GM19372 (cell line): Measurements from ENCODE around the gene SERINC5.
"Not testable (repeated sequence)": the region's sequence is repeated elsewhere in the genome, so short reads cannot be mapped to it uniquely, and the experiment has no call there.

Experiments
- ATAC-seq: cut with Tn5 transposase; IDR thresholded peaks from one replicate; pipeline ENCODE4 v1.9.1; 2021; ENCODE audit warnings: mild to moderate bottlenecking, low read depth, moderate library complexity; ENCODE audit not compliant: unreplicated experiment

SERINC5 gene

DNA sequence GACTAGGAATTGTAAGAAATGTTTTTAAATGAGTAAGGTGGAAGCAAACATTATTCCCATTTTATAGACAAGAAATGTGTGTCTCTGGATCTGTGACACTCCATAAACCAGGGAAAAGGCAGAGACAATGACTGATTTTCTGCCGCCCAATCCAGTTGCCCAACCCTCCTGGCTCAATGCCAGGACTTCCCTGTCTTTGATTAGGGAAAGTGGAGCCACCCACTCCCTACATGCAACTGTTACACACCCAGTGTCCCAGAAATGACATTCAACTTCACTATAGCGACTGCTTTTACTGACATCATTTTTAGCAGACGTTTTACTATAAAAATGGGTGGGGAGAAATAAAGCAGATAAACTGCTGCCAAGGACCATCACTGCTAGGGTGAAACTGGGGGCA is 141.0 kb downstream of the SERINC5 start:
- no peak for ATAC-seq

DNA sequence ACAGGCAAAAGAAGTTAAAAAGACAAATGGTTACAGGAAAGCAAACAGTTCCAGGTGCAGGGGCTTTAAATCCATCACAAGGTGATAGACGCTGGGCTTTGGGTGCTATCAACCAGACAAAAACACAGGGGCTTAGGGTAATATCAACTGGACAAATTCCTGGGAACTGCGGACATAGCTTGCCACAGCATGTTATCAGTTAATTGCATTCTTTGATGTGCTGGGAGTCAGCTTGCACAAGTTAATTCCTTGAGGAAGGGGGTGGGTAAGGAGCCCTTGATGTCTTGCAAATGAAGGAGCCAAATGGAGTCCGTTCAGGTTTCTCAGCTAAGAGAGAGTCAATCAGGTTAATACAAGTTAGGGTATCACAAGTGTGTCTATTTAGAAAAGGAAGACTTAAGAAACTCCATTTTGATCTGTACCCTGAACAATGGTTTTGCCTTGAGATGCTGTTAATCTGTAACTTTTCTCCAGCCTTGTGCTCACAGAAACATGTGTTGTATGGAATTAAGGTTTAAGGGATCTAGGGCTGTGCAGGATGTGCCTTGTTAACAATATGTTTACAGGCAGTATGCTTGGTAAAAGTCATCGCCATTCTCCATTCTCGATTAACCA is 144.4 kb downstream of the SERINC5 start:
- not testable (repeated sequence) for ATAC-seq

DNA sequence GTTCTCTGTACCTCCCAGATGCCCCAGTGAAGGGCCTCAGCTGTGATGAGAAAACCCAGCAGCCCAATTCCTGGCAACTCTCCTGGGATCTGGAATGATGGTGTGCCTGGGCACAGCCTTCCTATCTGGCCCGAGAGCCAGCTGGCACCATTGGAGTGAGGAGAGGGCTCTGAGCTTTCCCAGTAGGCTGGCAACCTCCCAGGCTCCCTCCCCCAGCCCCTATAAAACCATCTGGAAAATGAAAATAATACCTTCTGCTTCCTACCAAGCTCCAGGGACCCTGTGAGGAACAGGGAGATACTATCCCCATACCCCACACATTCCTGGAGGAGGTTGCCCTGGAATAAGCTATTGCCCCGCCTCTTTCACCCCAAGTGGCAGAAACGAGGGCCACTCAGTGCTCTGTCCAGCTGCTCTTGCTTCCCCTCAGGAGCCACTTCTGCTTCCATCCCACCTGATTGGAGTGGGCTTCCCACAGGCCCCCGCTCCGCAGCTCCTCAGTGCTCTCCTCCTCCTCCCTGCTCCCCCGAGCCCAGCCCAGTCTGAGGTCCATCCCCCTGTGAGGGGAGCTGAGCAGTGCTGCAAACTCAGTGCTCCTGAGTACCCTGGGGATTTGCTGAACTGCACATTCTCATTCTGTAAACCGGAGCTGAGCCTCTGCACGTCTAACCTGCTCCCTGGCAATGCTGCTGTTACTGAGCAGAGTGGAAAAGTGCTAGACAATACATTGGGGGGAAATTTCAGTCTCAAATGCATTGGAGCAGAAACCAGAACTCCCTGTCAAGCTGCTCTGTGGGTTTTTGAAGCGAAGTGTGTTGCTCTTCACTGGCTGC is 146.0 kb downstream of the SERINC5 start:
- no peak for ATAC-seq

DNA sequence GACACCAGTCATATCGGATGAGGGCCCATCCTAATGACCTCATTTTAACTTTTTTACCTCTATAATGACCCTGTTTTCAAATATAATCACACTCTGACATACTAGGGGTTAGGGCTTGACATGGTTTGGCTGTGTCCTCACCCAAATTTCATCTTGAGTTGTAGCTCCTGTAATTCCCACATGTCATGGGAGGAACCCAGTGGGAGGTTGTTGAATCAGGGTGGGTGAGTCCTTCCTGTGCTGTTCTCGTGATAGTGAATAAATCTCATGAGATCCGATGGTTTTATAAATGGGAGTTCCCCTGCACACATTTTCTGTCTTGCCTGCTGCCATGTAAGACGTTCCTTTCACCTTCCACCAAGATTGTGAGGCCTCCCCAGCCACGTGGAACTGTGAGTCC is 148.9 kb downstream of the SERINC5 start:
- no peak for ATAC-seq

DNA sequence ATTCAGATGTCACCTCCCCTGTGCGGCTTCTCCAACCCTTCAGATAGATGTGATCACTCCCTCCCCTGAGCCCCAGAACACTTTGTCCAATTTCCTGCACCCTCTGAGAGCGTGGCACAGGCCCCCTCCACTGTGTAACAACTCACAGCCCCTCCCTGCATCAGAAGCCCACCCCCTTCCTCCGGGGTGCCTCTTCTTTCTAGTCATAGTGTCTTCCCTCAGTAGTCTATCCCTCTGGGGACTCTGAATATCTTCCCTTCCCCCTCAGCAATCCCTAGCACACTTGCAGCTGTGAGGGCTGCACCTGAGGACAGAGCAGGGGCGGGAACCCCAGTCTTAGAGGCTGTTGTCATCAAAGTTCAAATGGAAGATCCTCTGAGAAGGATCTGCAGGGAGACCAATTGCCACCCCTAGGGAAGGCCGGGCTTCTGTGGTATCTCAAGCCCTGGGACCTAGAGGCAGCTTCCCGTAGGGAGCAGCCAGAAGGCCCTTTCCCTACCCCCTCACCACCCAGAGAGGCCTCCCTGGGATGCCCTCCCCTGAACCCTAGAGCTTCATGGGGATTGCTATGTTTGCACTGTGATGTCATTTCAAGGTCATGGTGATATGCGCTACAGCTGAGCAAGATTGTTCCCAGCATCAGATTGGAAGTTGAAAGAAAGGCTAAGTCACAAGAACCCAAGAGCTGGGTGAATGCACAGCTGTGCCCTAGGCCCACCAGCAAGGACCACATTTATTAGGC is 150.0 kb downstream of the SERINC5 start:
- no peak for ATAC-seq

DNA sequence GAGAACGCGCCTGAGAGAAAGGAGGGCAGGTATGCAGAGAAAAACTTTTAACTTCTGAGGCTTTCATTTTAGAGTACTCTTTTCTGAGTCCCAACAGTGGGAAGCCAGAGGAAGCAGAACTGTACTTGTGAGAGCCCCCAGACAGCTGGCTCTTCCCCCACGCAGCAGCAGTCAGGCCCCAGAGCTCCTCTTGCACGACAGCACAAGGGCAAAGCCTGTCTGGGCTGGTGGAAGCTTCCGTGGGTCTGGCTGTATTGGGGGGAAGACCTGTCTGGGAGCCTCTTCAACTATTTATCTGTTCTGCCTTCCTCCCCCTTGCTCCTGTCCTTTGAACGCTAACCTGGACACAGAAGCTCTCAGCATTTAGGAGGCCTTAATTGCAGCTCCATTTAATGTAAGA is 152.5 kb downstream of the SERINC5 start:
- ATAC-seq = no peak

DNA sequence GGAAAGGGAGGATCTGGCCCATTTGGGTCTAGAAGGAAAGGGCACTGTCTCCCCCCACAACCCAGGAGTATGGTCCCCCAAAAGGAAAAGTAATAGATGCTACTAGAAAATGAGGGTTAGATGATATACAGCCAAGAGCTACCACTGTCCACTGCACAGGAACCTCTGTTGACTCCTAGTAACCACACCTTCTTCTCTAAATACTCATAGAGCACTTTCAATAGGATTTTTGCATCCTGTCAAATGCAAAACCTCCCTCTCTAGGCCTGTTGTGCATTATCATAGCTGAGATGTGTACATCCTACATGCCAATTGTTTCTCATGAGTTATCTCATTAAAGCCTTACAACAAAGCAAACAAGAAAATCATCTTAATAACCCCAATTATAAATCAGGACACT is 153.9 kb downstream of the SERINC5 start:
- ATAC-seq = no peak

DNA sequence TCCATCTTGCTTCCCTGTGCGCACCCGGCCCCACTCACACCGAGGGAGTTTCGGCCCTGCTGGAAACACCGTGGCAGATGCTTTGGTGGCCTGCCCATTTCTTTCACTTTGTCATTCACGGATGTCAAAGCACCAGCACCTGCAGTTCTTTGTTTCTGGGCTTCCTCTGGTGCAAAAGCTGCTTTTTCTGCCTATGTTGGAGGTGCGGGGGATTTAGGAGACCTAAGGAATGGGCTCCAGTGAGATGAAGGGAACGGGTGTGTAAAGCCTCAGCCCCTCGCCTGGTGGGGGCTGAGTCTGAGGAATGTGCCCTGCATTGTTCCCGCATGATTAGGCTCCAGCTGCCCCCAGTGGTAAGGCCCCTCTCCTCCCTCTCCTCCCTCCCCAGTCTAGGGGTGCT is 158.4 kb downstream of the SERINC5 start:
- no peak for ATAC-seq

DNA sequence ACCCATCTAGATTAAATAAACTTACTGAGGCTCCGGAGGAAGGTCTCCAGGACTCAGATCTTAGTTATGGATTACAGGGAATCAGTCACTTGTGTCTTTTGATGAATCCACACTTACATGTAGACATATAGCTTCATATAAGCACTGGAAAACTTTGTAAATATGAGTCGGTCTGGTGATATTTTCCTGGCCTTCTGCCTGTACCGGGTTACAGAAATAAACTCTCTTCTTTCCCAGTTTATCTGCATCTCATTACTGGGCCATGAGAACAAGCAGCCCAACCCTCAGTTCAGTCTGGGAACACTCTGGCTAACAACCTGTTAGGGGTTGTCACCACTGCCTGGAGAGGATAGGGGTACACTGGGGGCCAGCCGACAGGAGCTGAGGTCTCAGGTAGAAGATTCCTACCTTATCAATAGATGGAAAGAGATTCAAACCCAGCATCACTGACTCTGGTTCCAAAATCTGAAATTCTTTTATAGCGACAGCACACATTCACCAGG is 161.6 kb downstream of the SERINC5 start:
- no peak for ATAC-seq

DNA sequence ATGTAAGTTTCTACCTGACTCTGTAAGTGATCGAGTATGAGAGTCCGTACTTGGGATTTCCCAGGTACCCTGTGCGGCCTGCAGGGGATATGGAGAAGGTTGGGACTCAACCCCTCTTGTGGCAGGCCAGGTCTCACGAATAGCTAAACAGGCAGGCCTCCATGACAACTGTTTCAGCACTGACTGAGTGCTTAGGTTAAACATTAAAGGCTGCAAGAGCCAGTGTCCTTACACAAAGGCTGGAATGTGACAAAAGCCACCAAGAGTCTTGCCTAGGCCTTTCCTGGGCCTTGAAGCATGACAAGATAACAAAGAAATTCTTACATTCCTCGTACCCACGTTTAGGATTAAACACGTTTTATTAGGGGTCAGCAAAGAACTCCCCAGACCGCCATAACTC is 162.1 kb downstream of the SERINC5 start:
- no peak for ATAC-seq

DNA sequence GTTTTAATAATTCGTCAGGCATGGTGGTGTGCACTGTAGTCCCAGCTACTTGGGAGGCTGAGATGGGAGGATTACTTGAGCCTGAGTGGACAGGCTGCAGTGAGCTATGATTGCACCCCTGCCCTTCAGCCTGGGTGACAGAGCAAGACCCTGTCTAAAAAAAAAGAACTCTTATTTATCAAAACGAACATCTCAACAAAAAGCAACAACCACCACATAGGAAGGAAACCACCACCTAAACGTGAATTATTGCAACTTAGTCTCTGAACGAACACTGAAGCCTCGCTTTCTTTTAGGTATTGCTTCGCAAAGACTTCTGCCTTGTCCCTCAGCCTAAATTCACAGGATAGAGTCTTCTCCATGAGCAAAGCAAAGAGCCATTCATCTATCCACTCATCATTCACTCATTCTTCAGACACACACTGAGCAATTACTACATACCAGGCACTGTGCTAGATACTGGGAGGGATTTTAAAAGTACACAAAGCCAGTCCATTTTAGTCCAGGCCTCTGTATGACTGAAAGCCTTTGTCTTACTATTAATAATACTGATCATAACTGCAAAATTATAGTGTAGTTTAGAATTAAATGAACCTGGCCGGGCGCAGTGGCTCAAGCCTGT is 163.3 kb downstream of the SERINC5 start:
- no peak for ATAC-seq

DNA sequence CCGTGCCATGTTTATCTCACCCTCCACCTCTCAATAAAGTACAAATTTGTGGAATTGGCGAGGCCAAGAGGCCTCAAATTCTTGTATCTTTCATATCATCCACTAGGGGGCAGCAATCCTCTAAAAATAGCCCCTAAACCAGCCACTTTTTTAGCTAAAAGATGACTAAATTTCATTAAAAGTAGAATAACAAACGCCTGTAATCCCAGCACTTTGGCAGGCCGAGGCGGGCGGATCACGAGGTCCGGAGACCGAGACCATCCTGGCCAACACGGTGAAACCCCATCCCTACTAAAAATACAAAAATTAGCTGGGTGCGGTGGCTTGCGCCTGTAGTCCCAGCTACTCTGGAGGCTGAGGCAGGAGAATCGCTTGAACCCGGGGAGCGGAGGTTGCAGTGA is 164.1 kb downstream of the SERINC5 start:
- not testable (repeated sequence) for ATAC-seq

DNA sequence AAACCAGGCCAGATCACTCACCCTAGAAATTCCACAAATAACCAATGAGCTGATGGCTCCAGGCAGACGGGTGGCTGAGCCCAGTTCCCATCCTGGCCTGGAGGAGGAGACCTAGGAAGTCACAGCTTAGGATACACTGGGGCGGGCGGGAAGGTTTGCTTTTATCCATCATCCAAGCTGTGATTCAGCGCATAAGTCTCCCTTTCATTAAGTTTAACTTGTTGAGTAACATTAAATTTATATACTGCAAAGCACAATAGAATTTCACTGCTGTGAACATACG is 165.0 kb downstream of the SERINC5 start:
- no peak for ATAC-seq

DNA sequence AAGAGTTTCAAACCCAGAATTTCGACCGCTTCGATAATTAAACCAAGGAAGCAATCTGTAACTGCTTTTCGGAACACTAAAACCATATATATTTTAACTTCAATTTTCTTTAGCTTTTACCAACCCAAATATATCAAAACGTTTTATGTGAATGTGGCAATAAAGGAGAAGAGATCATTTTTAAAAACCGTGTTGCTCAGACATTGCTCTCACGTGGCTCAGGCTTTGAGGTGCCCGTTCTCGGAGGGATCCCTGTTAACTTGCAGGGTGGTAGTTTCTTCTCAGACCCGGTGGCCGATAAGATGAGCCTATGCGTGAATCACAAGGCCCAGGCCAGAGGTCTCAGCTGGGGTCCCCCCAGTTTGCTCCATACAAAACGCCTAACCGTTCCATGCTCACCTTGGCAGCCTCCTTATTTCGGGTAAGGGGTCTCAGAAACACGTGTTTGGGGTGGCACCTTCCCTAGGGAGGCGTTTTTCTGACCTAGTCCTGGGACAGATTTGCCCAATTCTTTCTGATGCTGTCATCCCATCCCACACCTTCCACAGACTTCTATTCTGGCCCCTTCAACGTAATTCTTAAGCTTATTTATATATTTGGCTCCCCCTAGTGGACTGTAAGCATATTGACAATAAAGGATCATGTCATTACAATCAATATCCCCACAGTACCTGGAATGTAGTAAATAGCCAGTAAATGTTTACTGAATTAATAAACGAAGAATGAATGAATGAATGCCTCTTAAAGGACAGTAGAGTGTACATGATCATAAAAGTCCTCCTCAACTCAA is 172.6 kb downstream of the SERINC5 start:
- no peak for ATAC-seq

DNA sequence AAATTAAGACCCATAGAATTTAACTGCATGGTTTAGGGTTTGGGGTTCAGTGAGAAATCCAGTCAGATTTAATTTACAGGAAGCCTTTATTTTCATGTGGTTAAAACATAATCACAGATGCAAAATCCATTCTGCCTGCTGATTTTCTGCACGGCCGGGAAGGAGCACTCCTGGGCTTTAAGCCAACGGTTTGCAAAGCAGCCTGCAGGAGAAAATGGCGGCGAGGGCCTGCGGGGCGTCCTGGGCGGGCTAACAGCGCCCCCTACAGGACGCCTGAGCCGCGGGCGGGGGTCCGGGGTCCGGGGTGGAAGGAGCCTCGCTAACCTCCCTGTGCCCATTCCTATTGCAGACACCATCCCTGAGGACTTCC is 173.1 kb downstream of the SERINC5 start:
- no peak for ATAC-seq

DNA sequence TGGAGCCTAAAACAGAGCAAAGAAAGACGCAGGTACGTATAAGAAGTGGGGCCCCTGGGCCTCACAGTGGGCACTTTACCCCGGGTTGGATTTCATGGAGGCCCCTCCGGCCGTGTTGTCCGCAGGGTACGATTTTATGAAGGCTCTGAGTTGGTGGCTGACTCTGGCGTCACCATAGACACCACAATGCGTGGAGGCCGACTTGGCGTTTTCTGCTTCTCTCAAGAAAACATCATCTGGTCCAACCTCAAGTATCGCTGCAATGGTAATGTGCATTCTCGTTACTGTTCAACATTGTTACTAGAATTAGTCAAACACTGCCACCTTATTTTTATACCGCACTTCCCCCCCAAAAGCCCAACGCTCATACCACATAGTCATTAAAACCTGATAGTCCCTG is 173.6 kb downstream of the SERINC5 start:
- no peak for ATAC-seq

DNA sequence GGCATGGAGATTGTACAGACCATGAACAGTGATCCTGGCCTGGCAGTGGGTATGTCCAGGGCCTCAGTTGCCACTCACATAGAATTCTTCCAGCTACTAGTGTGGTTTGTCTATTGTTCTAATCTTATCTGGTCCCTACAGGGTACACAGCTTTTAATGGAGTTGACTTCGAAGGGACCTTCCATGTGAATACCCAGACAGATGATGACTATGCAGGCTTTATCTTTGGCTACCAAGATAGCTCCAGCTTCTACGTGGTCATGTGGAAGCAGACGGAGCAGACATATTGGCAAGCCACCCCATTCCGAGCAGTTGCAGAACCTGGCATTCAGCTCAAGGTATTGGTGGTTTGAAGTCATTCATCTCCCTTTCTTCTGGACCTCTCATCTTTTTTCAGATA is 176.9 kb downstream of the SERINC5 start:
- no peak for ATAC-seq

DNA sequence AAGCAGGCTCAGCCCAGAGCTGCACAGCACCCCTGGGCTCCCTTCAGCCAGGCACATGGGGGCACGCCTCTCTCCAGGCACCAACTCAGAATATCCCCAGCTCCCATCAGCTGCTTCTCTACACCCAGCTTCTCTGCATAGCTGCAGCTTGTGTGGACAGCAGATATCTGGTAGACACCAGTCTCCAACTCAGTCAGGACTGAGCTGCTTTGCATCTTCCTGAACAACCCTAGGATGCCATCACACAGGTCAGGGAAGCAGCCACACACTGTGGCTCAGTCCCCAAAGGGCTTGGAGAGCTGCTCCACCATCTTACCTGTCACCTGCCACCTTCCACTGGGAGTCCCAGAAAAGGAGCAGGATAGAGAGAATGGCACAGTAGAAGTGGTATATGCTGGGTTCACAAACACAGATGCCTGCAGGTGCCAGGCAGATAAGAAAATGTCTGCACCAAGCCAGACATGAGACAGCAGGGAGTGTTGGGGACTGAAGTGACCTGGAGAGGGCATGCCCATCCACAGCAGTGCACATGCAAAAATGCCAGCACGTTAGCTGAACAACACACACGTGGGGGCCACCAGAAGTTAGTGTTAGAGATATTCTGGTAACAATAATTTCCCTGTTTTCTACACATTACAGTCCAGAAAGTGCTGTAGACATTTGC is 178.7 kb downstream of the SERINC5 start:
- no peak for ATAC-seq

DNA sequence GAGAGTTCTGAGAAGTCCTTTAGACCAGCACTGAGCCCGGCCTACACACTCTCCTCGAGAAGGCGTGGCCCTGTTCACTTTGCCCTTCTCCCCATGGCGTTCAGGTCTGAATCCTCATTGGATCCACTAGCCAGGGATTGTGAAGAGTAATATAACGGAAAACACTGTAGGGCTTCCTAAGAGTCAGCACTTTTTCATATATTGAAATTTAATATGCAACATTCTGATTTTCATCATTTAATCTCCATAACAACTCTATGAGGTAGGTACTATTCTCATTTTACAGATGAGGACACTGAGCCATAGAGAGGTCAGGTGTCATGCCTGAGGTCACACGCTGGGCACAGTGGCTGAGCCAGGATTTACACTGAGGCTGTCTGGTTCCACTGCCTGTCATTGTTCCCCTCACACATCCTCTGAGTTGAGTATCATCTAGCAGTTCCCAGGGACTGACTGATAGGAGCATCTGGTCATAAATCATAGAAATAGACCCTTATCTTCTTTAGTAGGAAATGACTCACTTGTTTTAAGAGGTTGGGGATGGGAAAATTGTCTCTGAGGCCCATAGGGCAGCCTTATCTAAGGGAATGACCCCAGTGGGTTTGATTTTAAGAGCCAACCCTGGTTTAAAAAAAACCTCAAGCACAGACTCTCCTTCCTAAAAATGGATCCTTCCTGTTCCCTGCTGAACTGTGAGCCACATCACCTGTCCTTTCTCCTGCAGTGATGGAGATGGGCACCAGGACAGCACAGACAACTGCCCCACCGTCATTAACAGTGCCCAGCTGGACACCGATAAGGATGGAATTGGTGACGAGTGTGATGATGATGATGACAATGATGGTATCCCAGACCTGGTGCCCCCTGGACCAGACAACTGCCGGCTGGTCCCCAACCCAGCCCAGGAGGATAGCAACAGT is 179.5 kb downstream of the SERINC5 start:
- ATAC-seq = no peak
